ENCODE data around the gene VWA8.
"Not testable (repeated sequence)": the region's sequence is repeated elsewhere in the genome, so short reads cannot be mapped to it uniquely, and the experiment has no call there.

Gene VWA8

GRCh38 chr13:41842036-41842620 is 118.8 kb downstream of the VWA8 start:
- DNase-seq, result no peak

- no peak for DNase-seq
Observed at GRCh38 chr13:41837629-41838028, 123.3 kb downstream of the VWA8 start.

GRCh38 chr13:41835871-41836270 is 125.0 kb downstream of the VWA8 start:
- DNase-seq, result no peak

- not testable (repeated sequence) for DNase-seq
Observed at GRCh38 chr13:41834697-41835096, 126.2 kb downstream of the VWA8 start.

- DNase-seq, result no peak
Observed at GRCh38 chr13:41833831-41834230, 127.1 kb downstream of the VWA8 start.

GRCh38 chr13:41833201-41833600 is 127.7 kb downstream of the VWA8 start:
- DNase-seq, result no peak

GRCh38 chr13:41827507-41828213 is 133.2 kb downstream of the VWA8 start:
- DNase-seq, result no peak

- DNase-seq, result no peak
Observed at GRCh38 chr13:41825691-41826090, 135.2 kb downstream of the VWA8 start.

- no peak for DNase-seq
Observed at GRCh38 chr13:41823476-41823875, 137.4 kb downstream of the VWA8 start.

GRCh38 chr13:41822560-41822959 is 138.3 kb downstream of the VWA8 start:
- no peak for DNase-seq

- no peak for DNase-seq
Observed at GRCh38 chr13:41821238-41821594, 139.7 kb downstream of the VWA8 start.

GRCh38 chr13:41820581-41821237 is 140.2 kb downstream of the VWA8 start:
- DNase-seq, result no peak

- no peak for DNase-seq
Observed at GRCh38 chr13:41816057-41816456, 144.9 kb downstream of the VWA8 start.

- DNase-seq, result no peak
Observed at GRCh38 chr13:41813426-41813825, 147.5 kb downstream of the VWA8 start.

- DNase-seq, result no peak
Observed at GRCh38 chr13:41812851-41813250, 148.1 kb downstream of the VWA8 start.

- no peak for DNase-seq
Observed at GRCh38 chr13:41812237-41812636, 148.7 kb downstream of the VWA8 start.

GRCh38 chr13:41811588-41812021 is 149.3 kb downstream of the VWA8 start:
- DNase-seq, result no peak

GRCh38 chr13:41809962-41810361 is 150.9 kb downstream of the VWA8 start:
- DNase-seq, result no peak

GRCh38 chr13:41803445-41803735 is 157.5 kb downstream of the VWA8 start:
- DNase-seq, result not testable (repeated sequence)

GRCh38 chr13:41802684-41803444 is 158.0 kb downstream of the VWA8 start:
- no peak for DNase-seq

- no peak for DNase-seq
Observed at GRCh38 chr13:41802043-41802683, 158.7 kb downstream of the VWA8 start.

- DNase-seq, result no peak
Observed at GRCh38 chr13:41791056-41791455, 169.9 kb downstream of the VWA8 start.

- DNase-seq, result no peak
Observed at GRCh38 chr13:41788552-41788951, 172.4 kb downstream of the VWA8 start.

Measured in COR-L47 (cell line).